NCI-H526 treated with DMSO at 0.1 percent for 48 hours (cell line): ENCODE results near the gene IRS1.

Experiments
- DNase-seq: peaks from one replicate; lab custom pipeline; 2025; lab: John Stamatoyannopoulos, UW

Gene IRS1

GRCh38 chr2:226690461-226691024 is 109.1 kb downstream of the IRS1 start:
- no peak for DNase-seq

- DNase-seq = no peak
These were observed 111.9 kb downstream of the IRS1 start for GRCh38 chr2:226687641-226688253.

- DNase-seq = no peak
These were observed 115.1 kb downstream of the IRS1 start for GRCh38 chr2:226684563-226684959.

GRCh38 chr2:226683944-226684562 is 115.6 kb downstream of the IRS1 start:
- no peak for DNase-seq

- no peak for DNase-seq
These were observed 116.4 kb downstream of the IRS1 start for GRCh38 chr2:226683196-226683595.
